IPS-NIHi11 (cell line): Measurements from ENCODE around the gene PDE8B.
A peak's percentile ranks its signal among the peaks of the same experiment; 100 is the strongest.

Experiments used
- DNase-seq: peaks from one replicate; pipeline ENCODE4 v3.0.0; 2012; ENCODE audit warnings: mixed read lengths, low spot score

Gene PDE8B

DNA sequence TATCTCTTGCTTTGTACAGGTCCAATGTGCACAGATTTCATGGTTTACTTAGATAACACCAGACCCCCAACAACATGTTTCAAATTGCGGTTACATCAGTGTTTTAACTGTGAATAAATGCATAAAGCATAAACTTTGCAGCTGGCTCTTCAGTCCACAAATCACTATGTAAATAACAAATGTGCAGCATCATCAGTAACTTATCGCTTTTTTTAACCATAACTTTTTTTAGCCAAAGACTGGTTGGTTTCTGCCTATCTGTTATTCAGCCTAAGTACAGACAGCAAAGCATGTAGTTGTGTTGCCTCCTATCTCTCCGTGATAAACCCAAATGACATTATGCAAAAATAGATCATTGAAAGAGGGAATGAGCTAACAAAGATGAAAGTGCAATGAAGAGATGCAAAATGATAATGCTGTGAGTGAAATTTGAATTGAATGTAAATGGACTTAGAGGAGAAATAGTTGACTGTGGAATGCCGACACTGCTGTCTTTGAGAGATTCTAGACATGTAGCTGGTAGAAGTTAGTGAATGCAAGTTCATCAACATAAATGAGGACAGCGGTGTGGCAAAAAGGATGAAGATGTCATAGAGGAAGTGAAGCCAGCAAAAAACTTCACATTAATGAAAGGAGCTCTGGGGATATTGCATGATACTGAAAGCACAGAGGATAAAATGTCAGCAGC, 108.8 kb downstream of the PDE8B start:
- no peak for DNase-seq

DNA sequence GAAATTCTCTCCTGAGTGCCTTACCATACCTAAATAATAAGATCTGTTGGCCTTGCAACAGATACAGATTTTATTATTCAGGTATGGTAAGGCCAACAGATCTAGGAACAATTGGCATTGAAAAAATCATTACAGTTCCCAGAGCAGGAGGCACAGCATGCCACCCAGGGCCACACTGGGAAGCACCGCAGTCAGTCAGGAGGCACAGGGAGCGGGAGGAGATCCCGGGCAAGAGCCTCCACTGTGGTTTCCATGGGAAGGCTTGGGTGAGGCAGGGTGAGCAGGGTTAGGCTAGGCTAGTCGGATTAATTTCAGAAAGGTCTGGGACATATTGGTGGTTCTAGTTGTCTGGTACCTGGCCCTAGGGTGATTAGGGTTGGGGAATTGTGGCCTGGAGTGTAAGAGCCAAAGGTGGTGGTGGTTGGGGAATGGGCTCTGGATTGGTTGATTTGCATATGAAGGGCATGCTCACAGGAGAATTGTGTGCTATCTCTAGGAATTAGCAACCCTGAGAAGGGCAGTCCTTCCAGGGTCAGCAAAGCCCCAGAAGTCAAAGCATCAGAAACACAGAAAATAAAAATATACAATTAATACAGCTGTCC, 111.4 kb downstream of the PDE8B start:
- peak; percentile 44 for DNase-seq

GRCh38 chr5:77322406-77322805, 111.9 kb downstream of the PDE8B start:
- peak; percentile 28 for DNase-seq

DNA sequence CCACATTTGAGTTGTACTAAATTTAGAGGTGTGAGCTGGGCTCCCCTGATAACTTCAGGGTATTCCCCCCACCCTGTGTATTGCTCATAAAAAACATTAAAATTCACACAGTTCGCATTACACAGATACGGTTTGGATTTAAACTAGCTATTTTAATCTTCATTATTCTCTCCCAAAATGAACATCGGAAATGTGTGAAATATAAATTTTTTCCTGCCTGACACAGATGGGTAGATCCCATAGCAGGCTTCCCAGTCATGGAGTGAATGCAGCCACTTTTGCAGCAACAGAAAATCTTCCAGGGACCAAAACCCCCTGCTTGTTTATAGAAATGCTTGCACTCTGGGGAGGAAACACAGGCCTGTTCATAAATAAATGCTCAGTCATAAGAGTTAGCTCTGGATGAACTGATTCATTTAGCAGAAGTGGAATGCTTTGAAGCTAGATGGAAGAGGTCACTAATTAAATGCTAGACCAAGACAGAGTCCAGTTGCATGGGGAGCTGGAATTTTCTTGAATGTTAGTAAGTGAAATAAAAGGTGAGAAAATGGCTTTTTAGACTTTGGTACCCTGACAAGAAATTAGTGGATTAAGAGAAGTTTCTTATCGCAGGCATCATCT, 115.6 kb downstream of the PDE8B start:
- no peak for DNase-seq

- DNase-seq: no peak
Observed at GRCh38 chr5:77326986-77327734, 116.7 kb downstream of the PDE8B start.

GRCh38 chr5:77328930-77329647, 118.6 kb downstream of the PDE8B start:
- DNase-seq: no peak

DNA sequence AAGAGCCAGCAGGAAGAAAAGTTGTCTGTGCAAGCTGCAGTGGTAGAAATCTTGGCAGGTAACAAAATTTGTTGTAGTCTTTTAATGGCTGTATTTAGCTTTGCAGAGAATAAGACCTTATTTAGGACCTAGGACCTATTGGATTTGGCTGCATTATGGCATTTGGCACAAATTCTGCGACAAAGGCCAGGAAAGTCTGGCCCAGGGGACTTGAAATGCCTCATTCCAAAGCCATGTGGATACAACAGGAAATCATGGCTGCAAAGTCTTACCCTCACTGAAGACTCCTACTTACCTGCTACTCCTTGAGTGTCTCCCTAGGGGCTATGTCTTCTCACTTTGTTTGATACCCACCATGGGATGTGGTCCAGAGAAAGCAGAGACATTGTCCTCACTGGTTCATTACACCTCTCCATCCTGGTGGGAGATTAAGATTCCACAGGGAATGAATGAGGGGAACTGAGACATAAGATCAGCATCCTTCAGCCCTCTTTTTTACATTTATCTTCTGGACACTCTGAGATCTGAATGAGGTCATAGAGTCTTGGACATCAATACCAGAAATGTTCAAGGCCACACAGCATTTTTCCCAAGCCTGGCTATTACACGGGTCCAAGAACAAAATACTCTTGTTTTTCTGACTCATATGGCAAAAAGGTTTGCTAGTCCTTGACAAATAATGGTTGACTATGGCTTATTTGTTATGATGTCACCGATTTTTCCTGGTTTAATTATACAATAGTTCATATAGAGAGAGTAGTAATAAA, 119.4 kb downstream of the PDE8B start:
- DNase-seq: no peak

DNA sequence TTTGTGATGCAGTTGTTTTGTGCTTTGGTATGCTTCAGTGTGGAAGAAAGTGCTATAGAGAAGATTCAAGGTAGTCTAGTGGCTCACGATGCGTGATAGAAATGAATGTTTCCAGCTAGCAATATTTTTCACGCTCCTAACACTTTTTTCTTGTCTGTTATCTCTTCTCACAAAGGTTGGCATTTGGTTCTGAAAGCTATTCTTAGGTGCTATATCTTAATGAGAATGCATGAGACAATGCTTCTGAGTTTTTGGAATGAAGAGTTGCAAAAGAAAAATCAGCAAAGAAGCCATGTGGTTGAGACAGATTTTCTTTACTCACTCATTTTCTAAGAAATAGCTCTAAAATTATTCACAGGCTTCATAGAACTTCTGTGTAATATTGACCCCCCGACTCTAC, 122.6 kb downstream of the PDE8B start:
- DNase-seq: no peak

- DNase-seq: no peak
Observed at GRCh38 chr5:77333451-77334123, 123.1 kb downstream of the PDE8B start.

- no peak for DNase-seq
Observed at GRCh38 chr5:77337246-77337645, 126.8 kb downstream of the PDE8B start.

DNA sequence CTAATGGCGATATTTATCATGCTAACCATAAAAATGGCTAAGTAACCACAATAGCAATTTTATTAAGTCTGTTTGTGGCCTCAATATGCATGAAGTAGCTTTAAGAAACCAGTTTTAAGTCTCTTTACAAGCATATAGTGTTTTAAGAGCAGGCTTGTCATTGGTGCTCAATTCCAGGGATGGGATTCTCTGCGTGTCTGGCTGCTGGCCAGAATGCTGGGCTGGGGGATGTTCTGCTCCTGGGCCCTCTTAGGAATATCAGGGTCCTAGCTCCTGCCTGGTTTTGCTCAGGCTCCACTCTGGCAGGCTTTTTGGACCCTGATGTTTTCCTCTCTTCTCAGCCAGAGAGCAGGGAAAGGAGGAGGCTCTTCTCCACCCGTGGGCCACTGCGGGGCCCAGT, 127.2 kb downstream of the PDE8B start:
- DNase-seq: peak; percentile 41

GRCh38 chr5:77339337-77339890, 128.9 kb downstream of the PDE8B start:
- no peak for DNase-seq

DNA sequence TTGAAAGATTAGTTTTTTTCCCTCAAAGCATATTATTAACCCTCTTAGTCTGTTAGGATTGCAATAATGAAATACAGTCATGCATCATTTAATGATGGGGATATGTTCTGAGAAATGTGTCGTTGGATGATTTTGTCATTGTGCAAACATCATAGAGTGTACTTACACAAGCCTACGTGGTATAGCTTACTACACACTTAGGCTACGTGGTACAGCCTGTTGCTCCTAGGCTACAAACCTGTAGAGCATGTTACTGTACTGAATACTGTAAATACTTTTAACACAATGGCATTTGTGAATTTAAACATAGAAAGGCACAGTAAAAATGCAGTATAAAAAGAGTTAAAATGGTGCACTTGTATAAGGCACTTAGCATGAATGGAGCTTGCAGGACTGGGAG, 132.7 kb downstream of the PDE8B start:
- DNase-seq: no peak

DNA sequence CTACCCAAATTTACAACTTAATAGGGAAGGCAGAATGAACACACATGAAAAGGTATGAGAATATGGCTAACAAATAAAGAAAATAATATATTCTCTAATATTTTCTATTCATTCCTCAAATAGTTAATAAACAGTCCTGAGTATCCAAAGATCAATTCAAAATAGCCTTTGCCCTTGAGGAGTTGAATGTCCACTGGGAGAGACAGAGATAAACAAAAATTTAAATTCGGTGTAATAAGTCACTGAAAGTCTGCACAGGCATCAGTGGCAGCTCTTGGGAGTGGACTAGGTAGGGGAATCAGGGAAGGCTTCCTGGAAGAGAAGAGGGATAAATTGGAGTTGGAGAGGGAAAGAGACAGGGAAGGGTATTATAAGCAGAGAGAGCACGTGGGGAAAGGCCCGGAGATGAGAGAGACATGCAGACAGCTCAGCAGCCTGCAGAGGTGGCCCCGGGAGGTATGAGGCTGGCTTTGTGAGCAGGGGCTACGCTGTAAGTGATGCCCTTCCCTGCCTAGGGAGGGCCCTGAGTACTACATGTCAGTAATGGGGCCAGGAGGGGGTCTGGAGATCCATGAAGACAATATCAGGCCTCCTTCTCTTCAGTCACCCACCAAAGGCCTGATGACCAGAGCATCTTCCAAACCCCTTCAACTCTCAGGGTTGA, 137.1 kb downstream of the PDE8B start:
- no peak for DNase-seq

GRCh38 chr5:77353251-77353650, 142.8 kb downstream of the PDE8B start:
- DNase-seq: no peak

DNA sequence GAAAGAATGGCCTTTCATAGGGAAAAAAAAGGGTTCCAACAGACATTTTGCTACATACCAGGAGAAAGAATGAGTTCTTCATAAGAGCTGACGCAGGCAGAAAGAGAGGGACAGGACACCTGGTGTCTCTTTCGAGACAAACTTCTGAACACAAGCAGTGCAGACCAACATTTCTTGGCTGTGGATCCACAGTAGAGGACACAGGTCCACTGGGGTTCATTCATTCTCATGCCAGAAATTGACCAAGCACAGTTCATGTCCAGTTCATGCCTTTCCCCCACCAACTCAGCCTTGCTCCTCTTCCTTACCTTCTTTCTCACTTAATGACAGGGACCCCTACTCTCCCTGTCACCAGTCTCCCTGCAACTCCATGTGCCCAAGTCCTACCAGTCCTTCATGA, 144.0 kb downstream of the PDE8B start:
- DNase-seq: no peak

- no peak for DNase-seq
Observed at GRCh38 chr5:77355080-77355479, 144.6 kb downstream of the PDE8B start.

- DNase-seq: no peak
Observed at GRCh38 chr5:77355751-77356150, 145.3 kb downstream of the PDE8B start.

- no peak for DNase-seq
Observed at GRCh38 chr5:77356740-77357139, 146.3 kb downstream of the PDE8B start.
